ENCODE data around the gene NDE1. TPM values are rescaled to one million over a fixed set of nuclear protein-coding genes. Genes with fewer than 3 reads are reported as not detected.
A peak's percentile ranks its signal among the peaks of the same experiment; 100 is the strongest.

The NDE1 gene
- total RNA-seq, 2 donors from 2014 or later = 26.5 to 37.0 TPM

DNA sequence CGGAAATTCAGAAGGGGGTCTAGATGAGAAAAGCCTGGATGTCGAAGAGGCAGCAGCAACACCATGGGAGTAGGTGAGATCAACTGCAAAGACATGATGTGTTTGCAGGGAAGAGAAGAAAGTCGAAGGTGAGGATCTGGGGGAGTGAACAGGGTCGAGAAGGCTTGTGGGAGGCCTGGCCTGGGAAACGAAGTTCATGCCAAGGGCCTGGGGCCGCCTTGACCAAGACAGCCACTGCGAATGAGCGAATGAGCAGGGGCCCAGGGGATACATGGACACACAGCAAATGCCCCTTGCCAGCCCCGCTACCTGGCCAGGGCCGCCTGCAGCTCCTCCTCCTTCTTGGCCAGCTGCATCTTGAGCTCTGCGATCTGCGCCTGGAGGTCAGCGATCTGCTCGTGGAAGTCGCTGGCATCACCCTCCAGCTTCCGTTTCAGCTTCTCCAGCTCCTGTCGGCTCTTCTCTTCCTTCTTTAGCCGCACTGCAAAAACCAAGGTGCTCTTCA is 87.1 kb downstream of the NDE1 start:
- Histone ChIP-seq H3K4me1 (ENCODE audit: control insufficient read depth in 1 of 2, low read depth in 2 of 2) (no peaks in the 10 kb centered on the region), H3K4me3 (no peak overlapping the region), H3K27me3 (replicated peaks; ENCODE audit: insufficient read depth) (no peaks in the 10 kb centered on the region), H3K27ac (no peak overlapping the region), H3K36me3 (peaks cover 98% of the 10 kb centered on the region), H3K9me3 (no peaks in the 10 kb centered on the region)
- ATAC-seq (ENCODE audit: insufficient number of reproducible peaks, low FRiP score, low read depth) (no peak), DNase-seq (ENCODE audit: low spot score) (no peak)
- TF ChIP-seq, protein P1, sequence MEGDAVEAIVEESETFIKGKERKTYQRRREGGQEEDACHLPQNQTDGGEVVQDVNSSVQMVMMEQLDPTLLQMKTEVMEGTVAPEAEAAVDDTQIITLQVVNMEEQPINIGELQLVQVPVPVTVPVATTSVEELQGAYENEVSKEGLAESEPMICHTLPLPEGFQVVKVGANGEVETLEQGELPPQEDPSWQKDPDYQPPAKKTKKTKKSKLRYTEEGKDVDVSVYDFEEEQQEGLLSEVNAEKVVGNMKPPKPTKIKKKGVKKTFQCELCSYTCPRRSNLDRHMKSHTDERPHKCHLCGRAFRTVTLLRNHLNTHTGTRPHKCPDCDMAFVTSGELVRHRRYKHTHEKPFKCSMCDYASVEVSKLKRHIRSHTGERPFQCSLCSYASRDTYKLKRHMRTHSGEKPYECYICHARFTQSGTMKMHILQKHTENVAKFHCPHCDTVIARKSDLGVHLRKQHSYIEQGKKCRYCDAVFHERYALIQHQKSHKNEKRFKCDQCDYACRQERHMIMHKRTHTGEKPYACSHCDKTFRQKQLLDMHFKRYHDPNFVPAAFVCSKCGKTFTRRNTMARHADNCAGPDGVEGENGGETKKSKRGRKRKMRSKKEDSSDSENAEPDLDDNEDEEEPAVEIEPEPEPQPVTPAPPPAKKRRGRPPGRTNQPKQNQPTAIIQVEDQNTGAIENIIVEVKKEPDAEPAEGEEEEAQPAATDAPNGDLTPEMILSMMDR (IDR thresholded peaks at IDR 0.05) = no peak

DNA sequence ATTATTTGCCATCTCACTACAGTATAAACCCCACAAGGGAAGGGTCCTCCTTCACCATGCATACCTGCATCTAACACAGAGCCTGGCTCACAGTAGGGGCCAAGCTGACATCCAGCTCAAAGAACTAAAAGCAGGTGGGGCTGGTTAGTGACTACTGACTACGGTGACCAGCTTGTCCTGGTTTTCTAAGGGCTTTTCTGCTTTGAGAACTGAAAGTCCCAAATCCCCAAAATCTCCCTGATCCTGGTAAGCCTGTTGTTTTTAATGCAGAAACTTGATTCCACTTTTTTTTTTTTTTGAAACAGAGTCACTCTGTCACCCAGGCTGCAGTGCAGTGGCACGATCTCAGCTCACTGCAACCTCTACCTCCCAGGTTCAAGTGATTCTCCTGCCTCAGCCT is 89.4 kb downstream of the NDE1 start:
- Histone ChIP-seq H3K4me3 (no peak overlapping the region), H3K4me1 (ENCODE audit: control insufficient read depth in 1 of 2, low read depth in 2 of 2) (no peaks in the 10 kb centered on the region), H3K9me3 (no peaks in the 10 kb centered on the region), H3K27me3 (replicated peaks; ENCODE audit: insufficient read depth) (no peaks in the 10 kb centered on the region), H3K36me3 (peaks cover 98% of the 10 kb centered on the region), H3K27ac (peak overlapping the region in 1 of 2 donors; percentile 8)
- TF ChIP-seq, protein P1 (IDR thresholded peaks at IDR 0.05) = no peak
- no peak for ATAC-seq (ENCODE audit: insufficient number of reproducible peaks, low FRiP score, low read depth)
- DNase-seq (ENCODE audit: low spot score) = no peak

DNA sequence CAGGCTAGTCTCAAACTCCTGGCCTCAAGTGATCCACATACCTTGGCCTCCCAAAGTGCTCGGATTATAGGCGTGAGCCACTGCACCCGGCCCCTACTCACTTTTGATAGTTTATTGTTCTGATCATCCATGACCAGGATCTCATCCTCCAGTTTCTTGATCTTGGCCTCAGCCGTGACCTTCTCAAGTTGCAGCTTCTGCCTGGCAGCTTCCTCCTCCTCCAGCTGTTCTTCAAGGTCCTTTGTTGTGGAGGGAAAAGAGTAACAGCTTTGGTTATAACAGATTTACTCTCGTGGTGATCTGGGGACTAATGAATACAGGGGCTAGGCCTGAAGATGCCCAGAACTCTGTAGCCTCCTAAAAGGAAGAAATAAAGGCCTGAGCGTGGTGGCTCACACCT is 89.9 kb downstream of the NDE1 start:
- Histone ChIP-seq H3K9me3 (no peaks in the 10 kb centered on the region), H3K27ac (peak overlapping the region in 1 of 2 donors; percentile 8), H3K36me3 (peaks cover 98% of the 10 kb centered on the region), H3K4me3 (no peak overlapping the region), H3K4me1 (ENCODE audit: control insufficient read depth in 1 of 2, low read depth in 2 of 2) (no peaks in the 10 kb centered on the region), H3K27me3 (replicated peaks; ENCODE audit: insufficient read depth) (no peaks in the 10 kb centered on the region)
- DNase-seq (ENCODE audit: low spot score) = no peak
- no peak for ATAC-seq (ENCODE audit: insufficient number of reproducible peaks, low FRiP score, low read depth)
- TF ChIP-seq, protein P1 (IDR thresholded peaks at IDR 0.05) = no peak

DNA sequence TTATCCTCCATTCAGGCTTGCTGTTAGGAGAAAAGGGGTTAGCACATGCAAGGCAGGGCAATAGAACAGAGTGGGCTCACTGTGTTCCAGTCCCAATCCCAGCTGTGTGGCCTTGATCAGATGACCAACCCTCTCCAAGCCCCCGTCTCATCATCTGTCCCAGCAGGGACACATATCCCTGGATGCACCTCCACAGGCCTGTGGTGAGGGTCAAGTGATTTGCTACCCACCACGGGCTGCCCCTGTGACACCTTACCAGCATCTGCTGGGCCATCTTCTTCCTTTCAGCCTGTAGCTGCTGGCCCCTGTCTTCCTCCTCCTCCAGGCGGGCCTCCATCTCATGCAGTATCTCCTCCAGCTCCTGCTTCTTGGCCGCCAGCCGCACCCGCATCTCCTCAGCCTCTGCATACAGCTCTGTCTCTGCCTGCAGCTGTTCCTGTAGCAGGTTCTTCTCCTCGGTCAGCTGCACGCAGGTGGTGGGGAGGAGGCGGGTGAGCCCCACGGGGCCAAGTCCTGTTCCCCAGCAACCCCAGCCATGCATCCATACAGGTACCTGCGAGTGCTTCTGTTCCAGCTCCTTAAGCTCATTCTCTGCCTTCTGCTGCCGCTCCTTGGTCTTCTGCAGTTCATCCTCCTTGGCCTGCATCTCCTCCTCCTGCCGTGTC is 91.3 kb downstream of the NDE1 start:
- H3K9me3 ChIP-seq = no peaks in the 10 kb centered on the region
- DNase-seq (ENCODE audit: low spot score) (no peak), ATAC-seq (ENCODE audit: insufficient number of reproducible peaks, low FRiP score, low read depth) (no peak)
- no peaks in the 10 kb centered on the region for H3K27me3 ChIP-seq (replicated peaks; ENCODE audit: insufficient read depth)
- H3K27ac ChIP-seq = peak overlapping the region in 1 of 2 donors; percentile 42
- H3K36me3 ChIP-seq = peaks cover 97% of the 10 kb centered on the region
- no peaks in the 10 kb centered on the region for H3K4me1 ChIP-seq (ENCODE audit: control insufficient read depth in 1 of 2, low read depth in 2 of 2)
- H3K4me3 ChIP-seq = no peak overlapping the region
- TF ChIP-seq, protein P1 (IDR thresholded peaks at IDR 0.05) = no peak

DNA sequence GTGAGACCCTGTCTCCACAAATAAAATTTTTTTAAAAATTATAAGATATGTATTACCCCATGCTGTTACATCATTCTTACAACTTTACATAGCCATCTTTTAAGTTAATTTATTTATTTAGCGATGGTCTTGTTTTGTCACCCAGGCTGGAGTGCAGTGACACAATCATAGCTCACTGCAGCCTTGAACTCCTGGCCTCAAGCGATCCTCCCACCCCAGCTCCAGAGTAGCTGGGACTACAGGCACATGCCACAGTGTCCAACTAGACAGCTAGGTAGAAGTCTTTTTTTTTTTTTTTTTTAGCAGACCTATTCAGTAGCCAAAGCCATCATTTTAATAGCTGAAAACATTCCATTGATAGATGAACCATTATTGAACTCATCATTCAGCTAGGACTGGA is 92.7 kb downstream of the NDE1 start:
- DNase-seq (ENCODE audit: low spot score) (no peak), ATAC-seq (ENCODE audit: insufficient number of reproducible peaks, low FRiP score, low read depth) (no peak)
- H3K9me3 ChIP-seq = no peaks in the 10 kb centered on the region
- H3K4me3 ChIP-seq = no peak overlapping the region
- TF ChIP-seq, protein P1 (IDR thresholded peaks at IDR 0.05) = no peak
- no peaks in the 10 kb centered on the region for H3K27me3 ChIP-seq (replicated peaks; ENCODE audit: insufficient read depth)
- no peak overlapping the region for H3K27ac ChIP-seq
- no peaks in the 10 kb centered on the region for H3K4me1 ChIP-seq (ENCODE audit: control insufficient read depth in 1 of 2, low read depth in 2 of 2)
- H3K36me3 ChIP-seq = peaks cover 96% of the 10 kb centered on the region
